Breast epithelium (tissue), 4 donors: ENCODE measurements around the gene TNS1. TPM values are rescaled to one million over a fixed set of nuclear protein-coding genes. Genes with fewer than 3 reads are reported as not detected.

Source experiments
- DNase-seq, 2 donors: peaks; one replicate each; pipeline ENCODE4 v3.0.0-alpha.2; 2019; ENCODE audit warnings: low spot score in 2 of 2
- H3K27ac ChIP-seq, 2 donors: fragments of 200-600 bp; sonication (generic) in 1 of 2; one replicate each; pipeline ENCODE4 v1.5.1; 2016 to 2019; ENCODE audit warnings: mild to moderate bottlenecking in 1 of 2
- H3K27me3 ChIP-seq, 2 donors: fragments of 200-600 bp; sonication (generic) in 1 of 2; one replicate each; pipeline versions ENCODE4 v1.5.1 to v1.6.0; 2017 to 2019; ENCODE audit warnings: control low read depth in 1 of 2, mild to moderate bottlenecking in 1 of 2
- H3K36me3 ChIP-seq: fragments of 200-600 bp; one replicate; pipeline ENCODE4 v1.5.1; 2019
- H3K4me1 ChIP-seq, 2 donors: fragments of 200-600 bp; sonication (generic); one replicate each; pipeline ENCODE4 v1.5.1; 2016 to 2019; ENCODE audit warnings: control low read depth in 1 of 2
- H3K4me3 ChIP-seq, 3 donors: fragments of 200-600 bp; sonication (generic); 1 replicate in 2 of 3; 2 replicates in 1 of 3; pipeline ENCODE4 v1.5.1; 2016 to 2019; ENCODE audit warnings: mild to moderate bottlenecking in 3 of 3, moderate library complexity in 2 of 3
- H3K9me3 ChIP-seq, 2 donors: fragments of 200-600 bp; sonication (generic) in 1 of 2; one replicate each; pipeline ENCODE4 v1.5.1; 2016 to 2019; ENCODE audit warnings: control low read depth in 1 of 2
- CTCF ChIP-seq, 3 donors: fragments of 450-650 bp; IDR thresholded peaks; one replicate each; pipeline ENCODE4 v1.5.1; 2016 to 2017; ENCODE audit warnings: antibody characterized with exemption in 3 of 3, mild to moderate bottlenecking in 3 of 3, moderate library complexity in 3 of 3
- POLR2A ChIP-seq: fragments of 450-650 bp; IDR thresholded peaks from one replicate; pipeline ENCODE4 v1.6.1; 2016; ENCODE audit warnings: antibody characterized with exemption, mild to moderate bottlenecking, moderate library complexity
- POLR2AphosphoS5 ChIP-seq, 3 donors: sonication (generic); formaldehyde crosslinking; IDR thresholded peaks; one replicate each; pipeline ENCODE4 v1.6.1; 2017; ENCODE audit warnings: antibody characterized with exemption in 3 of 3
- intact Hi-C: fragments of 100-400 bp; cut with DNase I; formaldehyde crosslinking; loops from one replicate; pipeline ENCODE4 v1.15.1; 2023; ENCODE audit warnings: low total_unique reads
- total RNA-seq, 3 donors: library from RNA; depleted of rRNA; stranded (reverse); fragments of >200 nt; gene quantifications; one replicate each; pipeline ENCODE4 v1.1.0, GENCODE V29; 2016

The TNS1 gene
- total RNA-seq, 3 donors from 2014 or later, result 141 to 577 (median 154) TPM

- no peak for DNase-seq
- Histone ChIP-seq H3K27ac (peak overlapping the region; percentile 91 to 96), H3K4me1 (peaks cover 21 to 40% of the 10 kb centered on the region in 2 donors), H3K9me3 (no peaks in the 10 kb centered on the region), H3K4me3 (no peak overlapping the region), H3K27me3 (no peaks in the 10 kb centered on the region), H3K36me3 (no peaks in the 10 kb centered on the region)
- no peak for TF ChIP-seq POLR2A
- no peak for TF ChIP-seq CTCF (IDR thresholded peaks at IDR 0.05)
- no peak for TF ChIP-seq POLR2AphosphoS5 (IDR thresholded peaks at IDR 0.05)
- intact Hi-C loops, result no loop called here
Measured at GRCh38 chr2:217926801-217927200, 76.0 kb downstream of the TNS1 start.

DNA sequence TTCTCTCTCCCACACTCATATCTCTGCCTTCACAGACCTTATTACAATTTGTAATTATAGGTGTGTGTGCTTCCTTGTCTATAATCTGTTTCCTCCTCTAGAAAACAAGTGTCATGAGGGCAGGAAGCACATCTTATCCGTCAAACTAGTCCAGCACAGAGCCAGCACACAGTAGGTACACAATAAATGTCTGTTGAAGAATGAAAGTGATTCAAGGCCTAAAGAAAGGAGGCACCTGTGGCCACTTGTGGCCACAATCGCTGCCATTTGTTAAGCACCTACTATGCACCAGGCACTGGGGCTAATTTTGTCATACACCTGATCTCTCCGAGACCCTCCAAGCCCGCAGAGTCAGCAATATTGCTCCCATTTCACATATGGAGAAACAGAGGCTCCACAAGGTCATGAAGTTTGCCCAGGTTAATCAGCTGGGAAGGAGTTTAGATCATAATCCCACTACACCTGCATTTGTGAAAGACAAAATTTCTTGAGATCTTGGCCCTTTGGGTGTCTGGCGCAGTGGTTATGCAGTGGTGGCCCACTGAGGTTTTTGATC, 78.4 kb downstream of the TNS1 start:
- Histone ChIP-seq H3K27me3 (no peaks in the 10 kb centered on the region), H3K4me1 (peaks cover 35 to 44% of the 10 kb centered on the region in 2 donors), H3K27ac (peak overlapping the region; percentile 91 to 95), H3K4me3 (no peak overlapping the region), H3K9me3 (no peaks in the 10 kb centered on the region), H3K36me3 (no peaks in the 10 kb centered on the region)
- DNase-seq, result no peak
- intact Hi-C loops, result no loop called here
- no peak for TF ChIP-seq POLR2A
- no peak for TF ChIP-seq POLR2AphosphoS5 (IDR thresholded peaks at IDR 0.05)
- TF ChIP-seq CTCF (IDR thresholded peaks at IDR 0.05), result no peak

GRCh38 chr2:217923007-217923686, 79.6 kb downstream of the TNS1 start:
- H3K4me3 ChIP-seq, result peak overlapping the region in 1 of 3 donors; percentile 45
- intact Hi-C loops, result no loop called here
- no peak for DNase-seq
- H3K9me3 ChIP-seq, result no peaks in the 10 kb centered on the region
- H3K27ac ChIP-seq, result peak overlapping the region; percentile 91 to 95
- H3K4me1 ChIP-seq, result peaks cover 39 to 42% of the 10 kb centered on the region in 2 donors
- H3K27me3 ChIP-seq, result no peaks in the 10 kb centered on the region
- H3K36me3 ChIP-seq, result no peaks in the 10 kb centered on the region
- TF ChIP-seq CTCF (IDR thresholded peaks at IDR 0.05) (no peak), POLR2AphosphoS5 (IDR thresholded peaks at IDR 0.05) (peak in 1 of 3 donors; percentile 5), POLR2A (no peak)

DNA sequence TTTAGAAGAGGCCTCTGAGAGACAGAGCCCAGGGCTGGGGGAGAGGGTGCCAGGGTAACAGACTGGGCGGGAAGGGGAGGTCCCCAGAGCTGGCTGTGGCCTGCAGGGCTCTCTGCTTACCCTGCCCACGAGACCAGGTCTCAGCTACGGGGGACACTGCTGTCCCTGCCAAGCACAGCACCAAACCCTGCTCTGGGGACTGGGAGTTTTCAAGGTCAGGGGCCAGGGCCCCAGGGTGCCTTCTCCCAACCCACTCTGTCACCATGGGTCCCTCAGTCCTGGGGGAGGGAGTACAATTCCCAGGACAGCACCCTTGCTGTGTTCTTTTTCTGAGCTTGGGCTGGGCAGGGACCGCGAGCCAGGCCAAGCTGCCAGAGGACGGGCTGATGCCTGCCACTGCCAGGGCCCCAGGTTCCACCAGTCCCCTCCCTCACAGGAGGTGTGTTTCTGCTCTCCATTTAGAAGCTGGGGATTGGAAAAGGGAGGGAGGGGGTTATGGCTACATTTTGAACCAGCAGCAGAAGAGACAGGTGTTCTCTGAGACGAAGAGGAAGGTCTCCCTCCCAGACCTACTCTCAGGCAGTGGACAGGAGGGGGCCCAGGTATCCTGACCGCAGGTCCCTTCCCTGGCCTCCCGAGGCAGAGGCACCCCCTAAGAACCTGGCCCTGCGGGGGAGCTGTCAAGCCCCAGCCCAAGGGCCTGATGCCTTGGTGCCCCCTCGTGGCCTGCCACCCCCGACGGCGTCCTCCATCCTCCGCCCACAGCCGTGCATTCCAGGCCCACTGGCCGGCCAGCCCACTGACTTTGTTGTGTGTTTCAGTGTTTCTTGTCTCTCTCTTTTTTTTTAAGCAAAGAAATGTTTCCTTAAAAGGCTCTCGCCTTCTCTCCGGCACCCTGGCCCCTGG, 80.4 kb downstream of the TNS1 start:
- Histone ChIP-seq H3K4me1 (peaks cover 31 to 36% of the 10 kb centered on the region in 2 donors), H3K36me3 (no peaks in the 10 kb centered on the region), H3K27me3 (no peaks in the 10 kb centered on the region), H3K9me3 (no peaks in the 10 kb centered on the region), H3K27ac (peak overlapping the region; percentile 91 to 95), H3K4me3 (peak overlapping the region in 1 of 3 donors; percentile 45)
- intact Hi-C loops, result no loop called here
- no peak for TF ChIP-seq POLR2A
- peak in 1 of 3 donors; percentile 52 for TF ChIP-seq POLR2AphosphoS5 (IDR thresholded peaks at IDR 0.05)
- peak in 1 of 2 donors; percentile 89 for DNase-seq

GRCh38 chr2:217920879-217921603, 81.8 kb downstream of the TNS1 start:
- intact Hi-C loops, result no loop called here
- peak in 1 of 2 donors; percentile 85 for DNase-seq
- TF ChIP-seq CTCF (IDR thresholded peaks at IDR 0.05), result no peak
- TF ChIP-seq POLR2AphosphoS5 (IDR thresholded peaks at IDR 0.05), result peak in 1 of 3 donors; percentile 8
- Histone ChIP-seq H3K27ac (peak overlapping the region; percentile 91 to 95), H3K9me3 (no peaks in the 10 kb centered on the region), H3K27me3 (no peaks in the 10 kb centered on the region), H3K4me1 (peaks cover 31 to 34% of the 10 kb centered on the region in 2 donors), H3K4me3 (peak overlapping the region in 1 of 3 donors; percentile 45), H3K36me3 (no peaks in the 10 kb centered on the region)
